Neural cell (in vitro differentiated cells): Measurements from ENCODE around the gene TNFSF9. TPM values are rescaled to one million over a fixed set of nuclear protein-coding genes. Genes with fewer than 3 reads are reported as not detected.
"Not testable (repeated sequence)": the region's sequence is repeated elsewhere in the genome, so short reads cannot be mapped to it uniquely, and the experiment has no call there.

ENCODE experiments used
- H2AFZ ChIP-seq: fragments of 200-600, 300-800 bp; sonication (generic), shearing (Covaris generic); 2 replicates; pipeline ENCODE4 v1.6.0; 2014; ENCODE audit warnings: low read depth, mild to moderate bottlenecking, antibody characterized with exemption, low read length, moderate library complexity
- H3F3A ChIP-seq: fragments of 200-600 bp; shearing (Covaris generic); 2 replicates; pipeline ENCODE4 v1.6.1; 2016; ENCODE audit warnings: mild to moderate bottlenecking, moderate library complexity, mixed read lengths, antibody characterized with exemption, low read length; ENCODE audit not compliant: insufficient read depth, poor library complexity, severe bottlenecking
- H3K27ac ChIP-seq: fragments of 200-600, 300-800 bp; sonication (generic), shearing (Covaris generic); 2 replicates; pipeline ENCODE4 v1.5.1; 2014; ENCODE audit warnings: mild to moderate bottlenecking, low read length, moderate library complexity
- H3K27me3 ChIP-seq: fragments of 300-800, 200-600 bp; sonication (generic), shearing (Covaris generic); 2 replicates; pipeline ENCODE4 v1.6.0; 2014; ENCODE audit warnings: mild to moderate bottlenecking, low read depth, low read length, moderate library complexity; ENCODE audit not compliant: insufficient read depth
- H3K36me3 ChIP-seq: fragments of 300-800, 200-600 bp; sonication (generic), shearing (Covaris generic); 2 replicates; pipeline ENCODE4 v1.5.1; 2014; ENCODE audit warnings: mild to moderate bottlenecking, antibody characterized with exemption, low read length, moderate library complexity; ENCODE audit not compliant: insufficient read depth
- H3K4me2 ChIP-seq: fragments of 300-800, 200-600 bp; sonication (generic), shearing (Covaris generic); 2 replicates; pipeline ENCODE4 v1.6.0; 2014; ENCODE audit warnings: mild to moderate bottlenecking, low read length
- H3K4me3 ChIP-seq: fragments of 300-800, 200-600 bp; sonication (generic), shearing (Covaris generic); 2 replicates; pipeline ENCODE4 v1.5.1; 2014; ENCODE audit warnings: mild to moderate bottlenecking, low read length, moderate library complexity
- H3K79me2 ChIP-seq: fragments of 200-600 bp; shearing (Covaris generic); replicated peaks from 2 replicates; pipeline ENCODE4 v1.6.0; 2014; ENCODE audit warnings: mild to moderate bottlenecking, low read length, moderate library complexity; ENCODE audit not compliant: insufficient read depth
- H3K9ac ChIP-seq: fragments of 300-800, 200-600 bp; sonication (generic), shearing (Covaris generic); 2 replicates; pipeline ENCODE4 v1.6.1; 2016; ENCODE audit warnings: mild to moderate bottlenecking, low read length, mixed read lengths
- H3K9me2 ChIP-seq: fragments of 200-600 bp; shearing (Covaris generic); 2 replicates; pipeline ENCODE4 v1.6.1; 2016; ENCODE audit warnings: mild to moderate bottlenecking, low read length, mixed read lengths; ENCODE audit not compliant: insufficient read depth
- H3K9me3 ChIP-seq: fragments of 200-600, 300-800 bp; sonication (generic), shearing (Covaris generic); 2 replicates; pipeline ENCODE4 v1.6.1; 2016; ENCODE audit warnings: mild to moderate bottlenecking, mixed run types, low read length, moderate library complexity, mixed read lengths
- H4K20me1 ChIP-seq: fragments of 200-600 bp; shearing (Covaris generic); 2 replicates; pipeline ENCODE4 v1.6.1; 2016; ENCODE audit warnings: mild to moderate bottlenecking, mixed run types; ENCODE audit not compliant: insufficient read depth
- EP300 ChIP-seq: fragments of 450-650 bp; conservative IDR thresholded peaks from 2 replicates; pipeline ENCODE4 v1.6.1; 2014; ENCODE audit warnings: antibody characterized with exemption, mild to moderate bottlenecking, moderate library complexity; ENCODE audit not compliant: poor library complexity, severe bottlenecking
- EZH2 ChIP-seq: fragments of 200-600, 300-800 bp; shearing (Covaris generic), sonication (generic); IDR thresholded peaks from 2 replicates; pipeline ENCODE4 v1.6.1; 2014; ENCODE audit warnings: antibody characterized with exemption, low read length, borderline replicate concordance, mild to moderate bottlenecking; ENCODE audit not compliant: insufficient read depth, poor library complexity, severe bottlenecking
- MXI1 ChIP-seq: fragments of 450-650 bp; conservative IDR thresholded peaks from 2 replicates; pipeline ENCODE4 v1.6.1; 2014; ENCODE audit warnings: antibody characterized with exemption, mild to moderate bottlenecking; ENCODE audit not compliant: poor library complexity, severe bottlenecking
- POLR2AphosphoS5 ChIP-seq: IDR thresholded peaks from 2 replicates; pipeline ENCODE4 v1.6.1; 2012
- RAD21 ChIP-seq: fragments of 450-650 bp; conservative IDR thresholded peaks from 2 replicates; pipeline ENCODE4 v1.6.1; 2014; ENCODE audit warnings: antibody characterized with exemption, mild to moderate bottlenecking, moderate library complexity
- SMC3 ChIP-seq: fragments of 450-650 bp; conservative IDR thresholded peaks from 2 replicates; pipeline ENCODE4 v1.6.1; 2014; ENCODE audit warnings: antibody characterized with exemption, mild to moderate bottlenecking, moderate library complexity; ENCODE audit not compliant: poor library complexity
- TAF1 ChIP-seq: IDR thresholded peaks from 2 replicates; pipeline ENCODE4 v1.6.1; 2012; ENCODE audit warnings: low read depth
- polyA plus RNA-seq: library from polyadenylated mRNA; depleted of rRNA; stranded (reverse); fragments of >200 nt; gene quantifications from 2 replicates; pipeline ENCODE4 v1.2.3, GENCODE V29; 2014
- TF ChIP-seq, protein P1 (sequence below): IDR thresholded peaks from 2 replicates; pipeline ENCODE4 v1.6.1; 2012; ENCODE audit warnings: borderline replicate concordance
- TF ChIP-seq, protein P2 (sequence below): fragments of 450-650 bp; IDR thresholded peaks from 2 replicates; pipeline ENCODE4 v1.5.1; 2014; ENCODE audit warnings: antibody characterized with exemption, mild to moderate bottlenecking, moderate library complexity; ENCODE audit not compliant: poor library complexity, severe bottlenecking

Gene TNFSF9
- polyA plus RNA-seq, 1 donor from 2014 or later, result 1.3 TPM

DNA sequence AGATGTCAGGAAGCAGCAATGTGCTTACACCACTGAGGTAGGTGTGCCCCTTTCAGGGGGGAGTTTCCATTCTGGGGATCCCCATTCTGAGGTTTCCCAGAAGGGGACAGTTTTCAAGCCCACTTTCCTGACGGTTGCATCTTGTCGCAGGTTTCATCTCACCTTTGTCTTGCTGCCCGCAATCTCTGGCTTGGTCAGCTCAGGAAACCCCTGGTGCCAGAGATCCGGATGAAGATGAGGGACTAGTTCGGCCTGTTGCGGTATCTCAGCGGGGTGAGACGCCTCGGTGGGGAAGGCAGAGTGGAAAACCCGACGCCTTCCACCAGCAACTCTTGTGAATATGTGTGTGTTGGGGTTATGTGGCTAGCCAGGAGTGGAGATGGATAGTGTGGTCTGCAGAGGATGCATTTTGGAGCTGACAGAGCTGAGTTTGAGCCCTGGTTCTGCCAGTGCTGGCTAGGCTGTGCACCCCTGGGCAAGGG, 13.1 kb downstream of the TNFSF9 start:
- Histone ChIP-seq H3K27ac (no peak overlapping the region), H3K9ac (no peak overlapping the region), H3K4me3 (no peak overlapping the region), H3K36me3 (no peaks in the 10 kb centered on the region), H3K9me3 (no peaks in the 10 kb centered on the region), H4K20me1 (no peaks in the 10 kb centered on the region), H3F3A (no peaks in the 10 kb centered on the region), H3K27me3 (no peaks in the 10 kb centered on the region), H3K9me2 (no peaks in the 10 kb centered on the region), H3K79me2 (no peaks in the 10 kb centered on the region), H2AFZ (no peak overlapping the region), H3K4me2 (no peak overlapping the region)
- no peak for TF ChIP-seq EZH2
- TF ChIP-seq EP300, result no peak
- TF ChIP-seq MXI1, result no peak
- TF ChIP-seq TAF1, result no peak
- no peak for TF ChIP-seq RAD21
- TF ChIP-seq, protein P1, sequence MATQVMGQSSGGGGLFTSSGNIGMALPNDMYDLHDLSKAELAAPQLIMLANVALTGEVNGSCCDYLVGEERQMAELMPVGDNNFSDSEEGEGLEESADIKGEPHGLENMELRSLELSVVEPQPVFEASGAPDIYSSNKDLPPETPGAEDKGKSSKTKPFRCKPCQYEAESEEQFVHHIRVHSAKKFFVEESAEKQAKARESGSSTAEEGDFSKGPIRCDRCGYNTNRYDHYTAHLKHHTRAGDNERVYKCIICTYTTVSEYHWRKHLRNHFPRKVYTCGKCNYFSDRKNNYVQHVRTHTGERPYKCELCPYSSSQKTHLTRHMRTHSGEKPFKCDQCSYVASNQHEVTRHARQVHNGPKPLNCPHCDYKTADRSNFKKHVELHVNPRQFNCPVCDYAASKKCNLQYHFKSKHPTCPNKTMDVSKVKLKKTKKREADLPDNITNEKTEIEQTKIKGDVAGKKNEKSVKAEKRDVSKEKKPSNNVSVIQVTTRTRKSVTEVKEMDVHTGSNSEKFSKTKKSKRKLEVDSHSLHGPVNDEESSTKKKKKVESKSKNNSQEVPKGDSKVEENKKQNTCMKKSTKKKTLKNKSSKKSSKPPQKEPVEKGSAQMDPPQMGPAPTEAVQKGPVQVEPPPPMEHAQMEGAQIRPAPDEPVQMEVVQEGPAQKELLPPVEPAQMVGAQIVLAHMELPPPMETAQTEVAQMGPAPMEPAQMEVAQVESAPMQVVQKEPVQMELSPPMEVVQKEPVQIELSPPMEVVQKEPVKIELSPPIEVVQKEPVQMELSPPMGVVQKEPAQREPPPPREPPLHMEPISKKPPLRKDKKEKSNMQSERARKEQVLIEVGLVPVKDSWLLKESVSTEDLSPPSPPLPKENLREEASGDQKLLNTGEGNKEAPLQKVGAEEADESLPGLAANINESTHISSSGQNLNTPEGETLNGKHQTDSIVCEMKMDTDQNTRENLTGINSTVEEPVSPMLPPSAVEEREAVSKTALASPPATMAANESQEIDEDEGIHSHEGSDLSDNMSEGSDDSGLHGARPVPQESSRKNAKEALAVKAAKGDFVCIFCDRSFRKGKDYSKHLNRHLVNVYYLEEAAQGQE, result no peak
- TF ChIP-seq, protein P2, sequence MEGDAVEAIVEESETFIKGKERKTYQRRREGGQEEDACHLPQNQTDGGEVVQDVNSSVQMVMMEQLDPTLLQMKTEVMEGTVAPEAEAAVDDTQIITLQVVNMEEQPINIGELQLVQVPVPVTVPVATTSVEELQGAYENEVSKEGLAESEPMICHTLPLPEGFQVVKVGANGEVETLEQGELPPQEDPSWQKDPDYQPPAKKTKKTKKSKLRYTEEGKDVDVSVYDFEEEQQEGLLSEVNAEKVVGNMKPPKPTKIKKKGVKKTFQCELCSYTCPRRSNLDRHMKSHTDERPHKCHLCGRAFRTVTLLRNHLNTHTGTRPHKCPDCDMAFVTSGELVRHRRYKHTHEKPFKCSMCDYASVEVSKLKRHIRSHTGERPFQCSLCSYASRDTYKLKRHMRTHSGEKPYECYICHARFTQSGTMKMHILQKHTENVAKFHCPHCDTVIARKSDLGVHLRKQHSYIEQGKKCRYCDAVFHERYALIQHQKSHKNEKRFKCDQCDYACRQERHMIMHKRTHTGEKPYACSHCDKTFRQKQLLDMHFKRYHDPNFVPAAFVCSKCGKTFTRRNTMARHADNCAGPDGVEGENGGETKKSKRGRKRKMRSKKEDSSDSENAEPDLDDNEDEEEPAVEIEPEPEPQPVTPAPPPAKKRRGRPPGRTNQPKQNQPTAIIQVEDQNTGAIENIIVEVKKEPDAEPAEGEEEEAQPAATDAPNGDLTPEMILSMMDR, result no peak
- TF ChIP-seq POLR2AphosphoS5, result no peak
- no peak for TF ChIP-seq SMC3

DNA sequence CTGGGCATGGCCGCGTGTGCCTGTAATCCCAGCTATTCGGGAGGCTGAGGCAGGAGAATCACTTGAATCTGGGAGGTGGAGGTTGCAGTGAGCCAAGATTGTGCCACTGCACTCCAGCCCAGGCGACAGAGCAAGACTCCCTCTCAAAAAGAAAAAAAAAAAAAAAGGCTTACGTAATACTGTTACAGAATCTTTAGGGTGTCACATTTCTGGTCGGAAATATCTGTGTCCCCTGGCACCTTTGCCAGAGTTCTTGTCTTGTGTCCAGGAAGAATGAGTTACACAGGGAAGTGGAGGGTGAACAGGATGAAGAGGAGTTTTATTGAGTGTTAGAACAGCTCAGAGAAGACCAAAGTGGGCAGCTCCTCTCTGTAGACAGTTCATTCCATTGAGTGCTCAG, 19.9 kb downstream of the TNFSF9 start:
- H3F3A ChIP-seq, H3K4me2 ChIP-seq, H3K4me3 ChIP-seq, H3K36me3 ChIP-seq, H3K9ac ChIP-seq, H2AFZ ChIP-seq, H3K79me2 ChIP-seq, H4K20me1 ChIP-seq, H3K9me2 ChIP-seq, H3K27me3 ChIP-seq, H3K9me3 ChIP-seq, H3K27ac ChIP-seq: not testable (repeated sequence)

DNA sequence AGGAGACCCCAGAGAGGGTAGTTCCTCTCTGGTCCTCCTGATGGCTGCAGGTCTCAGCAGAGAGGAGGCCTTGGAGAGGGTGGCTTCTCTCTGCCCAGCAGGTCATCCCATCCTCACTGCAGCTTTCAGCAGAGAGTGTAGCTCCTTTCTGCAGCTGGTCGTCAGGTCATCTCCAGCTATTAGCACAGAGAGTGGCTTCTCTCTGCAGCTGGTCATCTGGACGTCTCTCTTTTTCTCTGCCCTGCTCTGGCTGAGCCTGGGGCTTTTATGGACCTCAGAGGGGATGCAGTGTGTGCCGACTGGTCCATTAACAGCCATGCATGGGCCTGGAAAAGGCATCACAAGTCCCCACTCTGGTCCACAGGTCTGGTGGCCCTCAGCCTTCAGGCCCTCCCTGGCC, 20.3 kb downstream of the TNFSF9 start:
- Histone ChIP-seq H3K9ac (no peak overlapping the region), H3K36me3 (no peaks in the 10 kb centered on the region), H3K27me3 (no peaks in the 10 kb centered on the region), H3K4me3 (no peak overlapping the region), H3K27ac (no peak overlapping the region), H3K9me2 (no peaks in the 10 kb centered on the region), H3K4me2 (no peak overlapping the region), H3K79me2 (no peaks in the 10 kb centered on the region), H2AFZ (no peak overlapping the region), H4K20me1 (no peaks in the 10 kb centered on the region), H3K9me3 (no peaks in the 10 kb centered on the region), H3F3A (no peaks in the 10 kb centered on the region)
- TF ChIP-seq EZH2 (no peak), EP300 (no peak), MXI1 (no peak), SMC3 (no peak), TAF1 (no peak), POLR2AphosphoS5 (no peak), RAD21 (no peak)
- TF ChIP-seq, protein P2, result no peak
- TF ChIP-seq, protein P1, result no peak
